Erythroblast (primary cell): ENCODE measurements around the gene MBLAC1.

ENCODE experiments used
- GATA1 ChIP-seq: IDR thresholded peaks from 2 replicates; pipeline ENCODE4 v1.6.1; 2011; ENCODE audit warnings: low read depth, mild to moderate bottlenecking, control low read depth, low read length, moderate library complexity
- POLR2A ChIP-seq: IDR thresholded peaks from 2 replicates; pipeline ENCODE4 v1.6.1; 2011; ENCODE audit warnings: mild to moderate bottlenecking, low read length

DNA sequence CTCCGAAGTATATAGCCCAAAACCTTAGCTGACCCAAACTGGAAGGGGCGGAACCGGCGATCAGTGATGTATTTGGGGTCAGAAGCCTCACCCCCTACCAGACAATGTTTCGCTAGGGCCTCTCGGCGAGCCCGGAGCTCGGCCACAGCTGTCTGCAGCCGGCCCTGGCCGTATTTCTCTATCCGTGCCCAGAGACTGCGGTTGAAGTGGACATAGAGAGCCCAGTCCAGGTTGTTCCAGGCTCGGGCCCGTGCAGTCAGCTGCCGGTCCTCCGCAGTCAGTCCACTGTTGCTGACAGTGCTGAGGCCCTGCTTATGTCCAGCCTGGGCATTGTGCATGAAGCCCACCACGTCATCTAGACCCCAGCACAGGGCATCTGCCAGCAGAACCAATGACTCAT is 33.3 kb downstream of the MBLAC1 start:
- TF ChIP-seq POLR2A (no peak), GATA1 (no peak)
